GM12878 (cell line): Measurements from ENCODE around the gene KRTAP5-2.

Experiments used
- KDM1A ChIP-seq: fragments of 200-600 bp; sonication (generic); IDR thresholded peaks from 2 replicates; pipeline ENCODE4 v1.6.1; 2016; ENCODE audit warnings: borderline replicate concordance
- TF ChIP-seq, protein P1 (sequence below): IDR thresholded peaks from 2 replicates; pipeline ENCODE4 v1.6.1; 2011; ENCODE audit warnings: mild to moderate bottlenecking, low read depth, low read length, moderate library complexity; ENCODE audit not compliant: insufficient replicate concordance

DNA sequence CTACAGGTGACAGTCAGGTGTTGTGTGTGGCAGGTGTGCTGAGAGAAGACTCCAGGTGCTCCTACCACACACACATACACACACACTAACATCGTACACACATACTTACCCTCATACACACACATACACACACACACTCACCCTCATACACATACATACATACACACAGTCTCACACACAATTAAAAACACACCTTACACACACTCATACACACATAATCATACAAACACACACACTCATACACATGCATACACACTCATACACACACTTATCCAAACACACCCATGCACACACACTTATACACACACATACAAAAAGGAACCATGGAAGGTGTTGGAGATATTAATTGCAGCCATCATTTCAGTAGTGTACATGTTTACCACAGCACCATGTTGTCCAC, 5.5 kb upstream of the KRTAP5-2 start:
- TF ChIP-seq KDM1A: no peak
- TF ChIP-seq, protein P1, sequence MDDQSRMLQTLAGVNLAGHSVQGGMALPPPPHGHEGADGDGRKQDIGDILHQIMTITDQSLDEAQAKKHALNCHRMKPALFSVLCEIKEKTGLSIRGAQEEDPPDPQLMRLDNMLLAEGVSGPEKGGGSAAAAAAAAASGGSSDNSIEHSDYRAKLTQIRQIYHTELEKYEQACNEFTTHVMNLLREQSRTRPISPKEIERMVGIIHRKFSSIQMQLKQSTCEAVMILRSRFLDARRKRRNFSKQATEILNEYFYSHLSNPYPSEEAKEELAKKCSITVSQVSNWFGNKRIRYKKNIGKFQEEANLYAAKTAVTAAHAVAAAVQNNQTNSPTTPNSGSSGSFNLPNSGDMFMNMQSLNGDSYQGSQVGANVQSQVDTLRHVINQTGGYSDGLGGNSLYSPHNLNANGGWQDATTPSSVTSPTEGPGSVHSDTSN: no peak
